Fibroblast of the aortic adventitia (primary cell): ENCODE results near the gene PLPPR4. TPM values are rescaled to one million over a fixed set of nuclear protein-coding genes. Genes with fewer than 3 reads are reported as not detected.
A peak's percentile ranks its signal among the peaks of the same experiment; 100 is the strongest.

ENCODE experiments used
- DNase-seq: peaks from one replicate; pipeline ENCODE4 v3.0.0-alpha.2; 2010; ENCODE audit warnings: low read depth
- H3K4me3 ChIP-seq: 2 replicates; pipeline ENCODE4 v1.5.1; 2011; ENCODE audit warnings: low read depth, mild to moderate bottlenecking, control low read depth, low read length, moderate library complexity
- total RNA-seq: library from RNA; depleted of rRNA; stranded (reverse); fragments of >200 nt; gene quantifications from 2 replicates; pipeline ENCODE4 v1.2.3, GENCODE V29; 2012; ENCODE audit warnings: low replicate concordance
- TF ChIP-seq, protein P1 (sequence below): IDR thresholded peaks from 2 replicates; pipeline ENCODE4 v1.5.1; 2011; ENCODE audit warnings: mild to moderate bottlenecking, low read length, control low read depth, inconsistent platforms; ENCODE audit not compliant: insufficient read depth

PLPPR4 gene, protein sequence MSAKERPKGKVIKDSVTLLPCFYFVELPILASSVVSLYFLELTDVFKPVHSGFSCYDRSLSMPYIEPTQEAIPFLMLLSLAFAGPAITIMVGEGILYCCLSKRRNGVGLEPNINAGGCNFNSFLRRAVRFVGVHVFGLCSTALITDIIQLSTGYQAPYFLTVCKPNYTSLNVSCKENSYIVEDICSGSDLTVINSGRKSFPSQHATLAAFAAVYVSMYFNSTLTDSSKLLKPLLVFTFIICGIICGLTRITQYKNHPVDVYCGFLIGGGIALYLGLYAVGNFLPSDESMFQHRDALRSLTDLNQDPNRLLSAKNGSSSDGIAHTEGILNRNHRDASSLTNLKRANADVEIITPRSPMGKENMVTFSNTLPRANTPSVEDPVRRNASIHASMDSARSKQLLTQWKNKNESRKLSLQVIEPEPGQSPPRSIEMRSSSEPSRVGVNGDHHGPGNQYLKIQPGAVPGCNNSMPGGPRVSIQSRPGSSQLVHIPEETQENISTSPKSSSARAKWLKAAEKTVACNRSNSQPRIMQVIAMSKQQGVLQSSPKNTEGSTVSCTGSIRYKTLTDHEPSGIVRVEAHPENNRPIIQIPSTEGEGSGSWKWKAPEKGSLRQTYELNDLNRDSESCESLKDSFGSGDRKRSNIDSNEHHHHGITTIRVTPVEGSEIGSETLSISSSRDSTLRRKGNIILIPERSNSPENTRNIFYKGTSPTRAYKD
- 1.1 and 2.8 TPM in 2 replicates for total RNA-seq

DNA sequence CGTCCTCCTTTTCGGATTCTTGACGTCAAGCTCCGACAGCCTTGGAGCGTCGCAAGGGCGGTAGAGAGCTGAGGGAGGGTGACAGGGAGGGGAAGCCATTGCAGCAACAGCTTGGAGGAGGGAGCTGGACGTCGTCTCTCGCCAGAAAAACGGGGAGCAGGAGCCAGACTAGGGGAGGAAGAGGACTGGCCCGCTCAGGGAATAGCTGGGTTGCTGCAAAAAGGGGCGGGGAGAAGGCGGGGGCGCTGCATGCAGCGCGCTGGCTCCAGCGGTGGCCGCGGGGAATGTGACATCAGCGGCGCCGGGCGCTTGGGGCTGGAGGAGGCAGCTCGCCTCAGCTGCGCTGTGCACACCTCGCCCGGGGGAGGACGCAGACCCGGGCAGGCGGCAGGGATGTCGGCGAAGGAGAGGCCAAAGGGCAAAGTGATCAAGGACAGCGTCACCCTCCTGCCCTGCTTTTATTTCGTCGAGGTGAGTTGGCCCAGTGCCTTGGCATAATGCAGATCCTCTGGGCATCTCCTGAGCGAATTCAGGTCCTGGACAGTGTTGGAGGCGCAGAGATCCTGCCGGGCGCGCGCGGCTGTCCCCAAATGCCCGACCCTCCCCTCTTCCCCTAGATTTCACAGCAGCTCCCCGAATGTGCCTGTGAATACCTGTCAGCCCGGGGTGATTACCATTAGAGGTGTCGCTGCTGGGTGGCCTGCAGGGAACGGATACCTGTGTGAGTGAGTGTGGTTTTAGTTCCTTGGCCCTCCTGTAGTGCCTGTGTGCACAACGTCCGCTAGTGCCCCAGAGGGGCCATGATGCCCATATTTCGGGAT lies at the start of gene PLPPR4:
PLPPR4 (plus strand) TSS at position 292 of the 821 bp plus-strand sequence; CDS start at position 394, 102 bp downstream.
- peak within 1 kb of the TSS; percentile 57 for H3K4me3 ChIP-seq
- TF ChIP-seq, protein P1, sequence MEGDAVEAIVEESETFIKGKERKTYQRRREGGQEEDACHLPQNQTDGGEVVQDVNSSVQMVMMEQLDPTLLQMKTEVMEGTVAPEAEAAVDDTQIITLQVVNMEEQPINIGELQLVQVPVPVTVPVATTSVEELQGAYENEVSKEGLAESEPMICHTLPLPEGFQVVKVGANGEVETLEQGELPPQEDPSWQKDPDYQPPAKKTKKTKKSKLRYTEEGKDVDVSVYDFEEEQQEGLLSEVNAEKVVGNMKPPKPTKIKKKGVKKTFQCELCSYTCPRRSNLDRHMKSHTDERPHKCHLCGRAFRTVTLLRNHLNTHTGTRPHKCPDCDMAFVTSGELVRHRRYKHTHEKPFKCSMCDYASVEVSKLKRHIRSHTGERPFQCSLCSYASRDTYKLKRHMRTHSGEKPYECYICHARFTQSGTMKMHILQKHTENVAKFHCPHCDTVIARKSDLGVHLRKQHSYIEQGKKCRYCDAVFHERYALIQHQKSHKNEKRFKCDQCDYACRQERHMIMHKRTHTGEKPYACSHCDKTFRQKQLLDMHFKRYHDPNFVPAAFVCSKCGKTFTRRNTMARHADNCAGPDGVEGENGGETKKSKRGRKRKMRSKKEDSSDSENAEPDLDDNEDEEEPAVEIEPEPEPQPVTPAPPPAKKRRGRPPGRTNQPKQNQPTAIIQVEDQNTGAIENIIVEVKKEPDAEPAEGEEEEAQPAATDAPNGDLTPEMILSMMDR, result no peak
- peak; percentile 14 for DNase-seq

DNA sequence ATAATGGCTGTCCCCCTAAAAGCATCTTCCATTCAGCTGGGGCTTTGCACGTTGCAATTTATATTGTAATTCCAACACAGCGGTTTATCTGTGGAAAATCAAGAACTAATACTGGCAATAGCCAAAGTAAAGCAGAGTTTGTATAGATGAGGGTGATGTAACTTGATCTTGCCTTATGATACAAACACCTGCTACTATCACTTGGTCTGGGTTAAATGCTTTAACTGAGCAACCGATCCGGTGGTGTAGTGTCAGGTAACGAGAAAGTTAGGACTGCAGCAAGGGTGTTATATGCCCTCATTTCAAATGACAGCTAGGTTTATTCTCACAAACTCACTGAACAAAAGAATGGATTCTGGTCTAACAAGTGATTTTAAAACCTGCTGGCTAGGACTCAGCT lies 47.3 kb upstream of the PLPPR4 start:
- TF ChIP-seq, protein P1, result no peak
- no peak for DNase-seq
- H3K4me3 ChIP-seq, result no peak overlapping the region

DNA sequence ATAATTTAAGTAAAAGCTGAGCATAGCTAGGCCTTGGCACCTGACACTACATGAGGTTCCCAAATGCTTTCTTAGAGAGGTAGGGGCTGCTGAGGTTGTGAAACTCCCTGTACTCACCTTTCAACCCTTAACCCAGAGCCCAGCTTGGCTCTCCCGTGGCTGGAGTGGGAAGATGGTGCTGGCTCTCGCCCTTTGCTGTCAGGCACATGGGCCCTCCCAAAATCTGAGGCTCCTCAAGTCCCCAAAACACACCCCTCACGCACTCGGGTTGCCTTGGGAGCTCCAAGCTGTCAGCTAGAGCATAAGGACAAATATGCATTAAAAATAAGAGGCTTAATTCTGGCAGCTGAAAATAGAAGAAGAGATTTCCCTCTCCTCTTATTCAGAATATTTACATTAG lies 46.7 kb upstream of the PLPPR4 start:
- H3K4me3 ChIP-seq, result no peak overlapping the region
- DNase-seq, result no peak
- TF ChIP-seq, protein P1, result no peak

DNA sequence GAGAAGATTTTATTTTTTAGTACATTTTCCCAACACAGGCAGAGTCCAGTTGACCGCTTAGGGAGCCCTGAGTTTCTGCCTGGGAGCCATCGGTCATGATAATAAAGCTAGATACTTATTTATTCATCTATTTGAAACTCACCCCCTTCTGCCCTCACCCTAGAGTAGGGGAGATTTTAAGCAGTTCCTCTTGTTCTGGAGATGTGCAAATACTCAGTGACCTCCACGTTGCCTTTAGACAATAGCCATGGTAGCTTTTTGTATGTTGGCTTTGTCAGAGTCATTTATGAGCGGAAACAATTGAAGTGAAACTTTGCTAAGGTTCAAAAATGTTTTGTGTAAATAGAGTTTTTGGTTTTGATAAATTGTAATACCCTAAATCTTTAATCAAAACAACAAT lies 45.7 kb upstream of the PLPPR4 start:
- TF ChIP-seq, protein P1, result no peak
- DNase-seq, result no peak
- H3K4me3 ChIP-seq, result no peak overlapping the region

DNA sequence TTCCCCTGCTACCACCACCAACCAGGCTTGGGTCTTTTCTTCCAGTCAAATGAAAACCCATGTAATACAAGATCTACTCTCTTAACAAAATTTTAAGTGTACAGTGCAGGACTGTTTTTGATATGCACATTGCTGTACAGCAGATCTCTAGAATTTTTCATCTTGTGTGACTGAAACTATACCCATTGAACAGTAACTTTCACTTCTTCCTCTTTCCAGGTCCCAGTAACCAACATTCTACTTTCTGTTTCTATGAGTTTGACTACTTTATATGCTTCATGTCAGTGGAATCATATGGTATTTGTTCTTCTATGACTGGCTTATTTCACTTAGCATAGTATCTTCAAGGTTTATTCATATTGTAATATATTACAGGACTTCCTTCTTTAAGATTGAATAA lies 45.3 kb upstream of the PLPPR4 start:
- TF ChIP-seq, protein P1, result no peak
- H3K4me3 ChIP-seq, result no peak overlapping the region
- DNase-seq, result no peak

DNA sequence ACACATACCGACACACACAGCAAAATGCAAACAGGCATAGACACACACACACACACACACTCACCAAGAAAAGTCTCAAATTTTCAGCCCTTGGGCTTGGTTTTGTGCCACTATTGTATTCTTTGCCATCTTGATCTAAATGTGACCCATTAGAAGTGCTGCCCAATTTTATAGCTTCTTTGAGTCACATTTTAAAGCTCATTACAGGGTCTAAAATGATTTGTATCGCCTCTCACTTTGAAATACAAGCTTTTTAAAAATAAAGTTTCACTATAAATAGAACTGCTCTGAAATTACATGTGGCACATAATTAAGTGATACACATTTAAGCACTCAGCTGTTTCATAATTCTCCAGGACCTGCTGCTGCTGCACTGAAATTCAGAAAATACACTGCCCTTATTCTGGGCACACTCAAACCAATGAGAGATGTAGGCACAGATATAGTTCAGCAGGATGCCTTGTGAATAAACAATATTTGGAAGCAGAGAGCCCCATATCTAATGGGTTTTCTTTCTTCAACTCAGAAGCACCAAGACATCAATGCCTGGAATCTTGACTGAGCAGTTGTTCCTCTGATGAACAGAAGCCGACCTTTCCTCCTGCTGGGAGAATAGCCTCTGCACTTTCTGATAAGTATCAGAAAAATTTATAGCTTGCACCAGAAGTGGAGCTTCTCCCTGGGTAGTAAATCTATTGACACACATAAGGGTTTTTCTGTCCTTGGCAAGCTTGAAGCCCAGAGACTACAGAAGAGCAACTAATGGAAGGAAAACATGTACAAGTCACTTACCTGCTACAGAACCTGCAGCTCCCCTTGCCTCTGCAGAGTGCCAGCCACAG lies 37.0 kb upstream of the PLPPR4 start:
- TF ChIP-seq, protein P1, result no peak
- DNase-seq, result no peak
- no peak overlapping the region for H3K4me3 ChIP-seq
